Measurements from ENCODE around the gene MRPL47. TPM values are rescaled to one million over a fixed set of nuclear protein-coding genes. Genes with fewer than 3 reads are reported as not detected.

MRPL47 gene
- total RNA-seq, 2 experiments from 2014 or later = 36.8 to 39.9 TPM

DNA sequence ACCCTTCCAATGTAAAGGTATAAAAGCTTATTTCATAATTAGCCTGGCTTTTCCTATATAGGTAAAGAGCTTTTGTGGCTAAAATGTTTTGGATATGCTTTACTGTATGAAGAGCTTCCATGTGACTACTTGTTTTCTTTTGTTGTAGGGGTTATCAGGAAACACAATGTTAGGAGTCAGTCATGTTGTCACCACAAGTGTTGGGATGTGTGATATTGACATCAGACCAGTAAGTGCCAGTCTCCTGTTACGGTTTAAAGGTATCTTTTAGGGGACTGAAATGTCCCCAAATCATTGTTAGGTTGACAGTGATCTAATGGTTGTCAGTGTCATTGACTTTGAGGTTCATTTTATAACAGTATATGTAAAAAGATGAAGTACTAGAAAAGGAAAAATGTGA, 23.4 kb downstream of the MRPL47 start:
- no peak overlapping the region for H3K27ac Mint-ChIP-seq
- H3K27me3 Mint-ChIP-seq (ENCODE audit: low read depth) = no peaks in the 10 kb centered on the region
- ChIA-PET POLR2A (no interaction called here), CTCF (no interaction called here)
- no peaks in the 10 kb centered on the region for H3K4me1 Mint-ChIP-seq (ENCODE audit: low read depth)
- no peak for DNase-seq
- H3K9me3 Mint-ChIP-seq (ENCODE audit: insufficient read depth) = no peaks in the 10 kb centered on the region
- ATAC-seq = no peak
- H3K4me3 Mint-ChIP-seq = no peak overlapping the region
- peaks cover 50% of the 10 kb centered on the region for H3K36me3 Mint-ChIP-seq (ENCODE audit: low read depth)

- Mint-ChIP-seq H3K9me3 (ENCODE audit: insufficient read depth) (no peaks in the 10 kb centered on the region), H3K27me3 (ENCODE audit: low read depth) (peaks cover 2% of the 10 kb centered on the region), H3K4me1 (ENCODE audit: low read depth) (peaks cover 32% of the 10 kb centered on the region), H3K27ac (peak overlapping the region; percentile 11), H3K36me3 (ENCODE audit: low read depth) (peaks cover 16% of the 10 kb centered on the region), H3K4me3 (no peak overlapping the region)
- ATAC-seq = no peak
- POLR2A ChIA-PET = interaction anchor here (0.9 kb wide), 1 partner anchor 39 kb away, joined by 3 read pairs; the partner anchor contains the start of genes MRPL47 and NDUFB5
- CTCF ChIA-PET = interaction anchor here (1.0 to 1.8 kb wide), 4 partner anchors 10 to 549 kb away, joined by 3 to 6 read pairs (median 4); no protein-coding TSS in a partner anchor
- no peak for DNase-seq
Observed at GRCh38 chr3:179565496-179565895, 38.9 kb downstream of the MRPL47 start.

DNA sequence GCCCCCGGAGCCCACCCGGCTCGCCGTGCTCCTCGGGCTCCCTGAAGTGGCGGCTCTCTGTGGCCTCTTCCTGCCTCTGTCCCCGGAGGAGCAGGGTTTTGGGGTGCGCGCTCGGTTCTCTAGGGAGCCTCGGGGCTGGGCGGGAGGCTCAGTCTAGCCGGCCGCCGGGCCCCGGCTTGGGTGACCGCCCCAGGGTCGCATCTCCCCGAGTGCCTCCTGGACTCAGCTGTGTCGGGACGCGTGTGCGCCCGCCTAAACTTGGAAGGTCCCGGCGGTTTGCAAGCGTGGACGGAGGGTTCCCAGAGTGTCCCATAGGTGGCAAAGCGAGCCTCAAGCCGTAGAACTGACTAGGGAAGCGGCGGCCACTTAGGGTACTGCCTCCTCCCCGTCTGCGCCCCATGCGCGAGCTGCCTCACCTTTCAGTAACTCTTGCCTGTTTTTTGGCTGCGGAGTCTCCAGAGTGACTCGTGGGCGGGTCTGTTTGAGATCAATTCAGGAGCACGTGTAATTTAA, 41.1 kb downstream of the MRPL47 start:
- ChIA-PET POLR2A (interaction anchor here (0.8 to 1.8 kb wide), 6 partner anchors 41 to 1348 kb away, joined by 3 to 9 read pairs (median 4); partner anchors contain the start of genes GNB4, MRPL47, NDUFB5 and PIK3CA), CTCF (interaction anchor here (0.8 to 1.8 kb wide), 5 partner anchors 10 to 548 kb away, joined by 3 to 4 read pairs (median 4); partner anchors contain the start of gene GNB4)
- Mint-ChIP-seq H3K4me1 (ENCODE audit: low read depth) (peaks cover 33% of the 10 kb centered on the region), H3K4me3 (peak overlapping the region; percentile 99), H3K27ac (peak overlapping the region; percentile 98), H3K27me3 (ENCODE audit: low read depth) (peaks cover 8% of the 10 kb centered on the region), H3K36me3 (ENCODE audit: low read depth) (peaks cover 3% of the 10 kb centered on the region), H3K9me3 (ENCODE audit: insufficient read depth) (no peaks in the 10 kb centered on the region)
- DNase-seq (peak; percentile 84), ATAC-seq (peak; percentile 64)

- Mint-ChIP-seq H3K36me3 (ENCODE audit: low read depth) (peaks cover 2% of the 10 kb centered on the region), H3K27ac (peak within 1 kb of the TSS; percentile 98), H3K4me1 (ENCODE audit: low read depth) (peaks cover 33% of the 10 kb centered on the region), H3K4me3 (peak within 1 kb of the TSS; percentile 99), H3K27me3 (ENCODE audit: low read depth) (peaks cover 8% of the 10 kb centered on the region), H3K9me3 (ENCODE audit: insufficient read depth) (no peaks in the 10 kb centered on the region)
- ATAC-seq (peak; percentile 97), DNase-seq (peak; percentile 99)
- ChIA-PET CTCF (interaction anchor here (0.7 to 1.8 kb wide), 11 partner anchors 9 to 547 kb away, joined by 3 to 5 read pairs (median 4); partner anchors contain the start of gene GNB4), POLR2A (interaction anchor here (0.6 to 1.8 kb wide), 7 partner anchors 42 to 1349 kb away, joined by 3 to 9 read pairs (median 3); partner anchors contain the start of genes GNB4, MRPL47, NDUFB5 and PIK3CA)
Observed at GRCh38 chr3:179562591-179563270, 41.7 kb downstream of the MRPL47 start, which contains the start of gene ACTL6A. Gene ACTL6A (plus strand): TSS chr3:179562926. CDS start chr3:179563093, 167 bp downstream.

DNA sequence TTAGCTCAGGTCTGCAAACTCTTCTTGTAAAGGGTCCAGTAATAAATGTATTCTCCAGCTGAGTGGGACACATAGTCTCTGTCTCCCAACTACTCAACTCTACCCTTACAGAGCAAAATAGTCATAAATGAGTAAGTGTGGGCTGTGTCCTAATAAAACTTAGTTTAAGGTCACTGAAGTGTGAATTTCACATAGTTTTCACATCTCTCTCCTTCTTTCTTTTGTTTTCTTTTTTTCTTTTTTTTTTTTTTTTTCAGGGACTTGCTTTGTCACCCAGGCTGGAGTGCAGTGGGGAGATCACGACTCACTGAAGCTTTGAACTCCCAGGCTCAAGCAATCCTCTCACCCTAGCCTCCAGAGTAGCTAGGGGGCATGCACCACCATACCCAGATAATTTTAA, 43.6 kb downstream of the MRPL47 start:
- ChIA-PET POLR2A (interaction anchor here (0.6 kb wide), 1 partner anchor 122 kb away, joined by 3 read pairs; no protein-coding TSS in a partner anchor), CTCF (interaction anchor here (0.9 to 1.4 kb wide), 2 partner anchors 239 to 545 kb away, joined by 3 to 5 read pairs; no protein-coding TSS in a partner anchor)
- ATAC-seq (no peak), DNase-seq (no peak)
- no peaks in the 10 kb centered on the region for H3K9me3 Mint-ChIP-seq (ENCODE audit: insufficient read depth)
- no peak overlapping the region for H3K27ac Mint-ChIP-seq
- peaks cover 30% of the 10 kb centered on the region for H3K4me1 Mint-ChIP-seq (ENCODE audit: low read depth)
- peaks cover 2% of the 10 kb centered on the region for H3K36me3 Mint-ChIP-seq (ENCODE audit: low read depth)
- no peak overlapping the region for H3K4me3 Mint-ChIP-seq
- H3K27me3 Mint-ChIP-seq (ENCODE audit: low read depth) = peaks cover 11% of the 10 kb centered on the region

DNA sequence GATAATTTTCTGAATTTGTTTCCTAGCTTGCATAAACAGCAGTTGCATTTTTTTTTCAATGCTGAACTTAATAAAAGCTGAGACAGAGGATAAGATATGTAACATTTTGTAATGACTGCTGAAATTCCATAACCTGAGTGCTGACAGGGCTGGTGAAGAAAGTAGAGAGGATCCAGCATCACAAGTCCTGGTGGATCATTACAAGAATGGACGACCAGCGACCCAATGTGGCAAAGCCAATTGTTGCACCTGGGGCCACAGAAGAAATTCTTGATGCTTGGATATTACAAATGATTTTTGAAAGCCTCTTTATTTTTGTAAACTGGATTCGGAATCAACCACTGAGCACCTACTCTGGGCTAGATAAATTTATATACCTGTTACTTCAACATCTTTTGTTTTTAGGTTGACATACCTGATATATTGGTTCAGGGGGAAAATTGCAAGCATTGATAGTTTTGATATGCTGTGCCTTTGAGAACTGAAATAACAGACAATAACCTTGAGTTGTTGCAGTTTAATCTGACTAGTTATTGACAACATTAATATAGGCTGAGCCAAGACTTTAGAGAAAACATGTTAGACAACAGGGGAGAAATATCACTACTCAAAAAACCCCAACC, 45.6 kb downstream of the MRPL47 start:
- H3K4me3 Mint-ChIP-seq = no peak overlapping the region

GRCh38 chr3:179551349-179552105, 52.9 kb downstream of the MRPL47 start:
- no peak overlapping the region for H3K4me3 Mint-ChIP-seq
- CTCF ChIA-PET = interaction anchor here (1.2 kb wide), 1 partner anchor 11 kb away, joined by 4 read pairs; the partner anchor contains the start of gene ACTL6A
- H3K9me3 Mint-ChIP-seq (ENCODE audit: insufficient read depth) = no peaks in the 10 kb centered on the region
- H3K27ac Mint-ChIP-seq = no peak overlapping the region
- ATAC-seq (no peak), DNase-seq (no peak)
- peaks cover 20% of the 10 kb centered on the region for H3K27me3 Mint-ChIP-seq (ENCODE audit: low read depth)
- no peaks in the 10 kb centered on the region for H3K36me3 Mint-ChIP-seq (ENCODE audit: low read depth)
- POLR2A ChIA-PET = interaction anchor here (0.6 kb wide), 1 partner anchor 10 kb away, joined by 3 read pairs; no protein-coding TSS in a partner anchor
- H3K4me1 Mint-ChIP-seq (ENCODE audit: low read depth) = no peaks in the 10 kb centered on the region

More for the DNA sequence above, 45.6 kb downstream of the MRPL47 start:
- POLR2A ChIA-PET = no interaction called here
- CTCF ChIA-PET = interaction anchor here (1.4 to 1.6 kb wide), 2 partner anchors 237 to 544 kb away, joined by 4 to 8 read pairs; no protein-coding TSS in a partner anchor
- Mint-ChIP-seq H3K27ac (no peak overlapping the region), H3K9me3 (ENCODE audit: insufficient read depth) (no peaks in the 10 kb centered on the region), H3K36me3 (ENCODE audit: low read depth) (peaks cover 2% of the 10 kb centered on the region), H3K27me3 (ENCODE audit: low read depth) (peaks cover 15% of the 10 kb centered on the region), H3K4me1 (ENCODE audit: low read depth) (peaks cover 13% of the 10 kb centered on the region)
- ATAC-seq (no peak), DNase-seq (peak; percentile 67)

DNA sequence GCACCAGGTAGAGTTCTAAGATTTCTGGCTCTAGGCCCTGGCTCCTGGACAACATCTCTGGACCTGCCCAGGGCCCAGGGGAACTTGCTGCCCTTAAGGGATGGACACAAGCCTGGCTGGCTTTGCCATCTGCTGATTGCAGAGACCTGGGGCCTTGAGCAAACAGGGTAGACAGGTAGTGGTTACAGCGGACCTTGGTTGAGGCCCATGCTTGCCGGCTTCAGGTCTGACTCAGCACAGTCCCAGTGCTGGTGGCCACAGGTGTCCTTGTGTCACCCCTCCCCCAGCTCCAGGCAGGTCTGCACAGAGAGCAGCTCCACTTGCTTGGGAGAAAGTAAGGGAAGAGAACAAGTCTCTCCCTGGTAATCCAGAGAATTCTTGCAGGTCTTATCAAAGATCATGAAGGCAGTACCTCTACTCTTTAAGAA, 57.6 kb downstream of the MRPL47 start:
- H3K4me3 Mint-ChIP-seq = no peak overlapping the region

GRCh38 chr3:179544981-179545645, 59.3 kb downstream of the MRPL47 start:
- no peak overlapping the region for H3K27ac Mint-ChIP-seq
- no peak overlapping the region for H3K4me3 Mint-ChIP-seq
- H3K27me3 Mint-ChIP-seq (ENCODE audit: low read depth) = peaks cover 9% of the 10 kb centered on the region
- ATAC-seq (no peak), DNase-seq (no peak)
- H3K4me1 Mint-ChIP-seq (ENCODE audit: low read depth) = no peaks in the 10 kb centered on the region
- H3K36me3 Mint-ChIP-seq (ENCODE audit: low read depth) = no peaks in the 10 kb centered on the region
- ChIA-PET CTCF (no interaction called here), POLR2A (no interaction called here)
- no peaks in the 10 kb centered on the region for H3K9me3 Mint-ChIP-seq (ENCODE audit: insufficient read depth)

More for the DNA sequence above, 57.6 kb downstream of the MRPL47 start:
- no peaks in the 10 kb centered on the region for H3K4me1 Mint-ChIP-seq (ENCODE audit: low read depth)
- no peaks in the 10 kb centered on the region for H3K9me3 Mint-ChIP-seq (ENCODE audit: insufficient read depth)
- H3K27me3 Mint-ChIP-seq (ENCODE audit: low read depth) = peaks cover 13% of the 10 kb centered on the region
- H3K27ac Mint-ChIP-seq = no peak overlapping the region
- POLR2A ChIA-PET = no interaction called here
- ATAC-seq (no peak), DNase-seq (no peak)
- no peaks in the 10 kb centered on the region for H3K36me3 Mint-ChIP-seq (ENCODE audit: low read depth)
- CTCF ChIA-PET = no interaction called here

DNA sequence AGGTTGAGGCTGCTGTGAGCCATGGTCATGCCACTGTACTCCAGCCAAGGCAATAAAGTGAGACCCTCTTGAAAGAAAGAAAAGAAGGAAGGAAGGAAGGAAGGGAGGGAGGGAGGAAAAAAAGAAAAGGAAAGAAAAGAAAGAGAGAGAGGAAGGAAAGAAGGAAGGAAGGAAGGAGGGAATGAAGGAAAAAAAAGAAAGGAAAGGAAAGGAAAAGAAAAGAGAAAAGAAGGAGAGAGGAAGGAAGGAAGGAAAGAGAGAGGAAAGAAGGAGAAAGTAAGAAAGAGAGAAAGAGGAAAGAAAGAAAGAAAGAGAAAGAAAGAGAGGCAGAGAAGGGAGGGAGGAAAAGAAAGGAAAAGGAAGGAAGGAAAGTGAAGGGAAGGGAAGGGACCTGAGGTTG, 62.1 kb downstream of the MRPL47 start:
- no peak overlapping the region for H3K4me3 Mint-ChIP-seq
- H3K27me3 Mint-ChIP-seq (ENCODE audit: low read depth) = peaks cover 2% of the 10 kb centered on the region
- ATAC-seq = no peak
- DNase-seq = no peak
- H3K4me1 Mint-ChIP-seq (ENCODE audit: low read depth) = no peaks in the 10 kb centered on the region
- H3K9me3 Mint-ChIP-seq (ENCODE audit: insufficient read depth) = no peaks in the 10 kb centered on the region
- no peak overlapping the region for H3K27ac Mint-ChIP-seq
- H3K36me3 Mint-ChIP-seq (ENCODE audit: low read depth) = no peaks in the 10 kb centered on the region
- ChIA-PET POLR2A (no interaction called here), CTCF (no interaction called here)

- Mint-ChIP-seq H3K36me3 (ENCODE audit: low read depth) (no peaks in the 10 kb centered on the region), H3K27ac (no peak overlapping the region), H3K4me1 (ENCODE audit: low read depth) (no peaks in the 10 kb centered on the region), H3K9me3 (ENCODE audit: insufficient read depth) (no peaks in the 10 kb centered on the region), H3K27me3 (ENCODE audit: low read depth) (peaks cover 2% of the 10 kb centered on the region), H3K4me3 (no peak overlapping the region)
- DNase-seq (no peak), ATAC-seq (no peak)
- ChIA-PET CTCF (no interaction called here), POLR2A (no interaction called here)
Observed at GRCh38 chr3:179541596-179541995, 62.8 kb downstream of the MRPL47 start.
